ENCODE results near the gene DUS1L.

DUS1L gene

GRCh38 chr17:82092995-82093751 lies 27.6 kb upstream of the DUS1L start:
- peaks cover 0 to 23% (median 17%) of the 10 kb centered on the region in 4 donors for H3K4me1 ChIP-seq
- intact Hi-C loops (cut with DNase I; ENCODE audit: low total_unique reads): no loop called here
- no peaks in the 10 kb centered on the region for H3K9me3 ChIP-seq
- peaks cover 69 to 82% (median 79%) of the 10 kb centered on the region in 3 donors for H3K36me3 ChIP-seq
- no peak for TF ChIP-seq CTCF (IDR thresholded peaks at IDR 0.05)
- DNase-seq: no peak
- H3K27me3 ChIP-seq: no peaks in the 10 kb centered on the region
- no peak overlapping the region for H3K4me3 ChIP-seq
- no peak overlapping the region for H3K27ac ChIP-seq

- DNase-seq: no peak
- H3K9me3 ChIP-seq: no peaks in the 10 kb centered on the region
- intact Hi-C loops (cut with DNase I; ENCODE audit: low total_unique reads): no loop called here
- H3K4me3 ChIP-seq: no peak overlapping the region
- H3K36me3 ChIP-seq: peaks cover 75 to 88% (median 84%) of the 10 kb centered on the region in 3 donors
- TF ChIP-seq CTCF (IDR thresholded peaks at IDR 0.05): no peak
- H3K27me3 ChIP-seq: no peaks in the 10 kb centered on the region
- peaks cover 0 to 23% (median 17%) of the 10 kb centered on the region in 4 donors for H3K4me1 ChIP-seq
- no peak overlapping the region for H3K27ac ChIP-seq
Observed at GRCh38 chr17:82092628-82092994, 27.0 kb upstream of the DUS1L start.

- Histone ChIP-seq H3K4me1 (peaks cover 0 to 19% (median 14%) of the 10 kb centered on the region in 4 donors), H3K4me3 (no peak overlapping the region), H3K27ac (no peak overlapping the region), H3K27me3 (no peaks in the 10 kb centered on the region), H3K36me3 (peaks cover 79 to 92% (median 89%) of the 10 kb centered on the region in 3 donors), H3K9me3 (no peaks in the 10 kb centered on the region)
- DNase-seq: no peak
- TF ChIP-seq CTCF (IDR thresholded peaks at IDR 0.05): no peak
- intact Hi-C loops (cut with DNase I; ENCODE audit: low total_unique reads): no loop called here
Observed at GRCh38 chr17:82092094-82092586, 26.5 kb upstream of the DUS1L start.

- DNase-seq: no peak
- intact Hi-C loops (cut with DNase I; ENCODE audit: low total_unique reads): no loop called here
- H3K4me3 ChIP-seq: no peak overlapping the region
- H3K4me1 ChIP-seq: peaks cover 0 to 12% (median 7%) of the 10 kb centered on the region in 4 donors
- no peak for TF ChIP-seq CTCF (IDR thresholded peaks at IDR 0.05)
- H3K27me3 ChIP-seq: no peaks in the 10 kb centered on the region
- H3K9me3 ChIP-seq: no peaks in the 10 kb centered on the region
- H3K36me3 ChIP-seq: peaks cover 86 to 99% (median 96%) of the 10 kb centered on the region in 3 donors
- no peak overlapping the region for H3K27ac ChIP-seq
Observed at GRCh38 chr17:82091264-82092066, 25.9 kb upstream of the DUS1L start.

GRCh38 chr17:82090549-82091263 lies 25.1 kb upstream of the DUS1L start:
- H3K27ac ChIP-seq: no peak overlapping the region
- no peaks in the 10 kb centered on the region for H3K27me3 ChIP-seq
- no peak overlapping the region for H3K4me3 ChIP-seq
- DNase-seq: no peak
- peaks cover 0 to 5% (median 1%) of the 10 kb centered on the region in 4 donors for H3K4me1 ChIP-seq
- no peak for TF ChIP-seq CTCF (IDR thresholded peaks at IDR 0.05)
- intact Hi-C loops (cut with DNase I; ENCODE audit: low total_unique reads): no loop called here
- no peaks in the 10 kb centered on the region for H3K9me3 ChIP-seq
- H3K36me3 ChIP-seq: peaks cover 93 to 100% (median 99%) of the 10 kb centered on the region in 3 donors

All from tibial artery (tissue), 4 donors.